ENCODE measurements around the gene DCXR.

DCXR gene

DNA sequence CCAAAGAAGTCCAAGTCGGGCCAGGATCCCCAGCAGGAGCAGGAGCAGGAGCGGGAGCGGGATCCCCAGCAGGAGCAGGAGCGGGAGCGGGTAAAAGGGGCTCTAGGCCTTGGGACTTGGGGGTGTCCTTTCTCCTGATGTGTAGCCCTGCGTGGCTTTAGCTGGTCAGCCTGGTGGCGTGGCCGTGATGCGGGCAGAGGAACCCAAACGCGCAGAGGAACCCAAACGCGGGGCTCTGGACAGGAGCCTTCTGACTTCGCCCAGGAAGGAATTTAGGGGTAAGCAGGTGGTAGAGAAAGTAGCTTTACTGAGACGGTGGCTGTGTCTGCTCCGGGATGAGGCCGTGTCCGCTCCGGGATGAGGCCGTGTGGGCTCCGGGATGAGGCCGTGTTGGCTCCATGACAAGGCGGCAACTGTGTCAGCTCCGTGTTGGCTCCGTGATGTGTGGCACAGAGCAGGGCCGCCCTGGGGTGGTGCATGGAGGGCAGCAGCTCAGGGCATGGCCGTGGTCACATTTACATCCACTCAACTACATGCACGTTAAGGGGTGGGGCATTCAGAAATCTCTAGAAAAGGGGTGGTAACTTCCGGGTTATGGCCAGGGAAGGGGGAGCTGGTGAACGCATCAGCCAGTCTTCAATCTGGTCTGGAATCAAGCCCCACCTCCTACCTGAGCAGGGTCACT, 40.6 kb downstream of the DCXR start:
- DNase-seq (ENCODE audit: low read depth): no peak

- DNase-seq (ENCODE audit: low read depth): no peak
Measured at GRCh38 chr17:81996232-81996756, 41.2 kb downstream of the DCXR start.

GRCh38 chr17:81995463-81996231, 41.9 kb downstream of the DCXR start:
- no peak for DNase-seq (ENCODE audit: low read depth)

DNA sequence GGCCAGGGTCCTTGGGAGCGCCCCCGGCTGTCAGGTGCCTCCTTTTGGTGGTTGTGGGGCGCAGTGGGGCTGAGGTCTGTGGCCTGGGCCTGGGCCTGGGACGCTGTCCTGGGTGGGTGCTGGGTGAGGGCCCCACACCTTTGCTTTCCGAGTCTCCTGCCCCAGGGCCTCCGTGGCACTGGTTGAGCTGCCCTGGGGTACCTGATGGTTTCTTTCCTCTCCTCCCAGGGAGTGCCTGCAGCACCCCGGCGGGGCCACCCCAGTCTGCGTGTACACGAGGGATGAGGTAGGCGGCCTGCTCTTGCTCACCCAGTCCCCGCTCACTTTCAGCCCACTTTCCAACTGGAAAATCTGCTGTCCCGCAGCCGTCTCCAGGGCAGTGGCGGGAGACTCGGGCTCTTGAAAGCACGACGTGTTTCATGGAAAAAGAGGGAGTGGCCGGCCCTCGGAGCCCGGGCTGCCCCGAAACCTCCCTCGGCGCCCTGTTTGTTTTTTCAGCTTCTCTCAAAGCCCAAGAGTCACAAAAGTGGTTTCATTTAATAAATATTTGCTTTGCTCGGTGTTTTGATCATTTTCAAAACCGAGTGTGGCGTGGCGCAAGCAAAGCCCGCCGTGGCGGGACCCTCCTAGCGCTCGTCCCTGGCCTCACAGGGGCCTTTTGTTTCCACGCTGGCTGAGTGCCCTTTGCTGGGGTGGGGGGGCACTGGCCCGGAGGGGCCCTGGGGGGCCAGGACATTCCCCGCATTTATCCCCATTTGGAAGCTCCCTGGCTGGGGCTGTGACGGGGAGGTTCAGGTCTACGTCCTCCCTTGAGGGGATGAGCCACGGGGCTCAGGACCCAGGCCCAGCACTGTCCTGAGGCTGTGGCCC, 42.7 kb downstream of the DCXR start:
- no peak for DNase-seq (ENCODE audit: low read depth)

DNA sequence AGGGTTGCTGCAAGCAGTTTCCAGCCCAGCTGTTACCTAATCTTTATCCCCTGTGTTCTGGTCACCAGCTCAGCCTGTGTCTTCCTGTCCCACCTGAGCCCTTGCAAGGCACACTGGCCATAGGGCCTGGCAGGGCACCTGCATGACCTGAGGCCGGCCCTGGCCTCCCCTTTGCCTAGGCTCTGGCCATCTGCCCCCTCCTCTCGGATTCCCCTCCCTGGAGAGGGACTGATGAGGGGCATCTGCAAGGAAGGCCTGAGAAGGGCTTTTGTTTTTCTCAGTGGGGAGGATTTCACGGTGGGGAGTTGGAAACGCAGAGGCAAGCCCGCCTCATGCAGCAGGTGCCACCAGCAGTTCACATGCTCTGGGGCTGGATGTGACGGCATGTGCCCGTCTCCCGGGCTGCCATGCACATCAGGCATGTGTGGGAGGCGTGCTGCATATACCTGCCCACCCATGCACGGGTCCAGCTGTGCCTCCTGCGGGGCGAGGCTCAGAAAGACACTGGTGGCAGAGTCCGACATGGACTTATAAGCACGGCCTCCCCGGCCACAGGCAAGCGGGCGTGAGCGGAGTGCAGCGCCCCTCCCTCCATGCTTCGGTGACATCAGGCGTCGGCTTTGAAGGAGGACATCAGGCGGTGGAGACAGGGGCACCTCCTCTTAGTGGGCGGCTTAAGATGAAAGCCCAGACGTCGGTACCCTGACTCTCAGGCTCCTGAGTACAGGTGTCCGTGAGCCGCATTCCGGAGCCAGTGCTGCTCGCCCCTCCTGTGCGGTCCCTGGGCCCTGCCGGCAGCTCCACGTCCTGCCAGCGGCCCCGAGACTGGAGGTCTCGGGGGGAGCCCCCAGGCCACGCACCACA, 43.5 kb downstream of the DCXR start:
- no peak for DNase-seq (ENCODE audit: low read depth)

DNA sequence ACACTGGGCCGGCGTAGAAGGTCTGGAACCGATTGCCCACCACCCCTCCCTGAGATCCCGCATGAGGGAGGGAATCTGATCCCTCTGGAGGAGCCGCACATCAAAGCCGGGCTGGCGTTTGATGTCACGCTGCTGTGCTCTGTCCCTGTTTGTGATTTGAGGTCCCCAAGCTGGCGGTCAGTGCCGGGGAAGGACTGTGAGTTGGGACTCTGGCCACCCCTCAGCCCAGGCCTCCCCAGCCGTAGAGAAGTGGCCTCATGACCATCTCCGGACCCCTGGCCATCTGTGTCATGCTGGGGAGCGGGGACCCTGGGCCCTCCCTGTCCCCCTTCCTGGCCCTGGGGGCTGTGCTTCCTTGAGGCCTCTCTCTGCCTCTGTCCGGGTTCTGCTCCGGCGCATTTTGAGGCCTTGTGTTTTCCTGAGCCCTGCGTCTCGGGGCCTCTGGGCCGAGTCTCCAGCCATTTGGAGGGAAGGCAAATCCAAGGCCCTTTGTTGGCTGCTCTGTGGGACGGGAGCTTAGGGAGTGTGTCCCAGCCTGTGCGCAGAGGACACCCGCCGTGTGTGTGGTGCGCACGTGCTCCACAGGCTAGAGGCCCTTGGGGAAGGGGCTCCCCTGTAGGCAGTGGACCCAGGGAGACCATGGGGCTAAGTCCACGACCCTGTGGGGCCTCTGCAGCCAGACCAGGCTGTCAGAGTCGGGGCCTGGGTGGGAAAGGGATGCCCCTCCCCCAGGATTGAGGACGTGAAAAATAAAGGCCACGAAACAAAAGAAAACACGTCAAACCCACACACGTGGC, 45.0 kb downstream of the DCXR start:
- no peak for DNase-seq (ENCODE audit: low read depth)

GRCh38 chr17:81991684-81992305, 45.7 kb downstream of the DCXR start:
- DNase-seq (ENCODE audit: low read depth): no peak

GRCh38 chr17:81990836-81991683, 46.4 kb downstream of the DCXR start:
- no peak for DNase-seq (ENCODE audit: low read depth)

- no peak for DNase-seq (ENCODE audit: low read depth)
Measured at GRCh38 chr17:81987161-81987770, 50.2 kb downstream of the DCXR start.

DNA sequence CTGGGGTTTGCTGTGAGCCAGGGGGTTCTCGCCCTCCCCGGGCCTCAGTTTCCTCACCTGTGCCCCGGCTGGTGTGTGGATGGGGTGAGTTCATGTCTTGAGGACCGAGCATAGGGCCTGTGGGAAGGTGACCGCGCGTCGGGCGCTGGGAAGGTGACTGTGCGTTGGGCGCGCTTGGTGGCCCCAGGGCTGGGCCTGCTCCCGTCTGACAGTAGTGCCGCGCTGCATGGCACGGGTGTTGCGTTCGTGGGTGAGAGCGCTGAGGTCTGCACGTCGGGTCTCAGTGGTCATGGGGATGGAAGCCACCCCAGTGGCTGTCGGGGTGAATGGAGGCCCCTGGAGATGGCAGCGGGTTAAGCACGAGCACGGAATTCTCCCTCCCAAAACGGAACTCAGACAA, 50.9 kb downstream of the DCXR start:
- no peak for DNase-seq (ENCODE audit: low read depth)

All from T follicular helper cell (primary cell).